Suppressor macrophage treated with lipopolysaccharide for 1 hour (primary cell): ENCODE data around the gene WNT4.

Experiments used
- DNase-seq, 3 donors: peaks; one replicate each; pipeline ENCODE4 v3.0.0-alpha.2; 2020 to 2022

The WNT4 gene

DNA sequence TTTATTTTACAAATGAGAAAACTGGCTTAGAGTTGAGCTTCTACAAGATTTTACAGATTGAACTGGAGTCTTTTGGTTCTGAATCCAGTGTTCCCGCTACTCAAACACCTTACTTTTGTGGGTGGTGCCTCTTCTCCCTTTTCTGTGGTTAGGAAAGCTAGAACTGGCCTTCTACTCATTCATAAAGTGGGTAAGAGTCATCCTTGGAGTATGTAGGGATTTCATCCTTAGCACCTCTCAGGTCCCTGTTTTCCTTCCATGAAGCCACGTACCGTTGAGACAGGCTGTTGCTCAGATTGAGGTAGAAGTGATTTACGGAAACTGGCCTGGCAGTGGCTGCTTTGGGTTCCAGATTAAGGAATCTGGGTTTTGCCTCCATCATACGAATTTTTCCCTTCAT is 35.8 kb downstream of the WNT4 start:
- DNase-seq: no peak

DNA sequence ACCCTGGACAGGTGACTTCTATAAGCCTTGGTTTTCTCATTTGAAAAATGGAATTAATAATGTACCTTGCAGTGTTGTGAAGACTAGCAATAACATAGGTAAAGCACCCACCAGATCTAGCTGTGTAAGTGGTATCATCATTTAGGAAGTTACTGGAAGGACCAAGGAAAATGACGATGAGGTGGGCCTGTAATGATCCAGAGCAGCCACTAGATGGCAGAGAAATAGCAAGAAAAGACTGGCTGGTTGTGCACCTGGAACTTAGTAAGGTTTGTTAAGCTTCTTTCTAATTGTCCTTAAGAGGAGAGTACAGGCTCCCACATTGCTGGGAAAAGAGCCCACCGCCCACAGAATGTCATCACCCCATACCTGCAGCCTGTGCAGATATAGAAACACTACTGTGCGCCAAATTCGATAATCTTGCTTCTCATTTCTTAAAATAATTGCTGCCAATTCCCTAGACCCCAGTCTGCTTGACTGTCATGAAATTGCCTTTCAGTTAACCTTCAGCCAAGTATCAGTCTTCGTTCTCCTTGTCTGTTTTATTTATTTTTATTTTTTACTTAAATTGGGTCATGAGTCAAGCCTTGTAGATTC is 37.2 kb downstream of the WNT4 start:
- peak; percentile 46 to 61 (median 54) for DNase-seq

DNA sequence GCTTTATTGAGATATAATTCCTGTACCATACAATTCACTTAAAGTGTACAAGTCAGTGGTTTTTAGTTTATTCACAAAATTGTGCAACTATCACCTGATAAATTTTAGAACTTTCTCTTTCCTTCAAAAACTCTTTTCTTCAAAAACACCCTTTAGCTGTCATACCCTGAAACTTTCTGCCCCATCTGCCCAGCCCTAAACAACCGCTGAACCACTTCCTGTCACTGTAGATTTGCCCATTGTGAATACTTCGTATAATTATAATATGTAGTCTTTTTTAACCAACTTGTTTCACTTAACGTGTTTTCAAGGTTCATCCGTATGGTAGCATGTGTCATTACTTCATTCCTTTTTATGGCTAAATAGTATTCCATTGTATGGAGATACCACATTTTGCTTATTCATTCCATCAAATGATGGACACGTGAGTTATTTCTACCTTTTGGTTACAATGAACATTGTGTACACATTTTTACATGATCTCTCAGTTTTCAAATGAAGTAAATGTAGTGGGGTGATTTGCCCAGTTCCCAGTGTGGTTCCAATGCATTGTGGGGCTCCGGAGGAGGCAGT is 37.9 kb downstream of the WNT4 start:
- no peak for DNase-seq

DNA sequence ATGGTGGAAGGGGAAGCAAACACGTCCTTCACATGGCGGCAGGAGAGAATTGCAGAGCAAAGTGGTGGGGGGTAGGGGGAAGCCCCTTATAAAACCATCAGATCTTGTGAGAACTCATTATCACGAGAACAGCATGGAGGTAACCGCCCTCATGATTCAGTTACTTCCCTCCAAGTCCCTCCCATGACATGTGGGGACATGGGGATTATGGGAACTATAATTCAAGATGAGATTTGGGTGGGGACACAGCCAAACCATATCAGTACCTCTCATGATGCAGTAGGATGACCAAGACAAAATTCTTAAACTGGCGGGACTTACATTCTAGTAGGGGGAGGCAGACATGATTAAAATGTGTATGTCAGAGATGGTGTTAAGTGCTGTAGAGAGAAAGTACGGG is 38.8 kb downstream of the WNT4 start:
- DNase-seq: peak in 2 of 3 donors; percentile 11

DNA sequence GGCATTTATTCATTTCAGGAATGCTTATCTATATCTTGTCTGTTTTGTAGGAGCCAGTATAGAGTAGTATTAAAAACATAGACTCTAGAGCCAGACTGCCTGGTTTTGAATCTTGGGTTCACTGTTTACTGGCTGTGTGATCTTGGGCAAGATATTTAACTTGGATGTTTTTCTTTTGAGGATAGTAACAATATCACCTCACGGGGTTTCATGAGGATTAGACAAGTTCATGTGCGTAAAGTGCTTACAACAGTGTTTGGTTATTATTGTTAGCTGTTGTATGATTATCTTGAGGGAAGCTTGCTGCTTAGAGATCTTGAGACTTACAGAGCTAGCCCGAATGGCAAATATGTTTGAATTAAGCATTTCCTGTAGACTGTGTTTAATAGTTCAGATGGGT is 40.2 kb downstream of the WNT4 start:
- DNase-seq: no peak

DNA sequence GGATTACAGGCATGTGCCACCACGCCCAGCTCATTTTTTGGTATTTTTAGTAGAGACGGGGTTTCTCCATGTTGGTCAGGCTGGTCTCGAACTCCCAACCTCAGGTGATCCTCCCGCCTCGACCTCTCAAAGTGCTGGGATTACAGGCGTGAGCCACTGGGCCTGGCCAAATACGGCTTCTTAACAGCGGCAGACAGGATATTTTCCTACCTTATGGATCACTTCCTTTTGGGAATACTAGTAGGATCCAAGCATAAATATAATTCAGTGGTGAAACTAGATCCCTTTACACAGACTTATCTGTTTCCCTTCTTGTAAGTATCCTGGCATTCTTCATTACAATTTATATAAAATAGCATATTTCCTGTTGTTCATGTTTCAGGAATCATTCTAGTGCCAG is 40.9 kb downstream of the WNT4 start:
- no peak for DNase-seq

DNA sequence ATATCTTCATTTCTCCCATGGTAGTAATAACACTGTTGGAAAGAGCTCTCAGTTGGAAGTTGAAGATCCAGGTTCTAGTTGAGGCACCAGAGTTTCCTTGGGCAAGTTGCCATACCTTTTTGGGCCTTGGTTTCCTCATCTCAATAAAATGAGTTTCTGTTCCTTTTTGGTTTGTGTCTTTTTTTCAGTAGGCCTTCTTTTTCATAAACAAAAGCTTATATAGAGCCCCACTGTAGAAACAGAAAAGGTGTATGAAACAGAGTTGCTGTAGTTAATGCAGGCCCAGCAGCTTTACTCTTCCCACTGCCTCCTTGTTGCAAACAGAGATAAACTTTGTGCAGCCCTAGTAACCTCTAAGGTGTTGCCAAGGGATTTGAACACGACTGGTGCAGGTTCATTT is 41.7 kb downstream of the WNT4 start:
- no peak for DNase-seq

DNA sequence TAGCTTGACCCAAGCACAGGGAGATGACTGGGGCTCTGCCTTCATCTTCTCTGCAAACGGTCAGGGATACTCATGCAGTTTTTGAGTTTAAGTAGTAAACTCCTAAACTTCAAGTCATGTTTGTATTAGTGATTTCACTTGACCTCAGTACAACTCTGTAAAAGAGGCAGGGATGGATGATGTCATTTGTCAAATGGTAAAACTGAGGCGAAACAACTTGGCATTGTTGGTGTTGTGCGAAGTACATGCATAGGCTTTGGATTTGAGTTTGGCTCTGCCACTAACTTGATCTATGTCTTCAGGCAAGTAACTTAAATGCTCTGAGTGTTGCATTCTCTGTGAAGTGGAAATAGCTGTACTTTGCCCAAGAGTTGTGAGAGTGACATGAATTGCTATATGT is 42.7 kb downstream of the WNT4 start:
- no peak for DNase-seq

DNA sequence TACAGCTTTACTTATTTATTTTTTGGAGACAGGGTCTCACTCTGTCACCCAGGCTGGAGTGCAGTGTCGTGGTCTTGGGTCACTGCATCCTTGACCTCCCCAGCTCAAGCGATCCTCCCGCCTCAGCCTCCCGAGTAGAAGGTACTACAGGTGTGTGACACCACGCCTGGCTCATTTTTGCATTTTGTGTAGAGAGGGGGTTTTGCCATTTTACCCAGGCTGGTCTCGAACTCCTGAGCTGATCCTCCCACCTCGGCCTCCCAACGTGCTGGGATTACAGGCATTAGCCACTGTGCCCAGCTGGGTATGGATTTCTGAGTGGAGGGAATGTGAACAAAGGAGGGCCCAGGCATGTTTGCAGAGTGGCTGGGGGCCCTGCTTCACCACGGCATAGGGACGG is 44.1 kb downstream of the WNT4 start:
- no peak for DNase-seq

DNA sequence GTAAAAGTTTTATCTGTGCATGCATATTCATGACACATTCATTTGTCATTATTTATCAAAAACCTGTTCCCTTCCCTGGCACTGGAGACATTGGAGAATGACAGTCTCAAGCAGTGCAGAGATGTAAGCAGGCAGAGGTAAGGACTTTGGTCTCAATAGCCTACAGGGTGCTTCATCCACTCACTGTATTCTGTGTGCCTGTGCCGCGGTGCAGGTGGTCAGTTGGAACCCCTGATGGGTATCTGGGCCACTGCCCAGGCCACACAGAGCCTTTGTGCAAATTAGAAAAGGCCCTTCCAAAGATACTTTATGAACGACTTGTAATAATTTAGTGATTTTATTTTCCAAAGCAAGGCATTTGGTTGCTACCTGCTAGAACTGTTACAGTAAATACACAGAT is 46.4 kb downstream of the WNT4 start:
- no peak for DNase-seq

DNA sequence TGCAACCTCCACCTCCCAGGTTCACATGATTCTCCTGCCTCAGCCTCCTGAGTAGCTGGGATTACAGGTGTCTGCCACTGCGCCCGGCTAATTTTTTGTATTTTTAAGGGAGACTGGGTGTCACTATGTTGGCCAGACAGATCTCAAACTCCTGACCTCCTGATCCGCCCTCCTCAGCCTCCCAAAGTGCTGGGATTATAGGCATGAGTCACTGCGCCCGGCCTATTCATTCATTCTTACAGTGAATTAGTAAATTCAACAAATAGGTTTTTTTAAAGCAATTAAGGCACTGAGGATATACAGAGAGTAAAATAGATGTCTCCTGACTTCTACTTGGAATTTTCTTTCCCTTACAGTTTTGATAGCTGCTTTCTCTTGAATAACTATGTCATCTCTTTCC is 46.9 kb downstream of the WNT4 start:
- no peak for DNase-seq

DNA sequence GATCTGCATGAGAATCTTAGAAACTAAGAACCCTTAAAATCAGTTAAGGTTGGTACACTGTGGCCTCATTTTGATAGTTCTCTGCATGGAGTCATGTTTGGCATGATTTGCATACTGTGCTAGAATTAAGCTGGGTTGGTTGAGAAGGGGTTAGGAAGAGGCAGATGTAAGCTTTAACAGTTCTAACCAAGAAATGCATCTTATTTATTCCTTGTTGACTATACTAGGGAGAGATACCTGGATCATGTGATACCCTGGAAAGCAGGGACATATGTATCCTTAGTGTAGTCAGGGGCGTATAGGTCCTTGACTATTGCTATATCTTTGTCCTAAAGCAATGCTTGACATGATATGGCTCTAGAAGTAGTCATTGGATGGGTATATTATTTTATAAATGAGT is 49.4 kb downstream of the WNT4 start:
- no peak for DNase-seq

DNA sequence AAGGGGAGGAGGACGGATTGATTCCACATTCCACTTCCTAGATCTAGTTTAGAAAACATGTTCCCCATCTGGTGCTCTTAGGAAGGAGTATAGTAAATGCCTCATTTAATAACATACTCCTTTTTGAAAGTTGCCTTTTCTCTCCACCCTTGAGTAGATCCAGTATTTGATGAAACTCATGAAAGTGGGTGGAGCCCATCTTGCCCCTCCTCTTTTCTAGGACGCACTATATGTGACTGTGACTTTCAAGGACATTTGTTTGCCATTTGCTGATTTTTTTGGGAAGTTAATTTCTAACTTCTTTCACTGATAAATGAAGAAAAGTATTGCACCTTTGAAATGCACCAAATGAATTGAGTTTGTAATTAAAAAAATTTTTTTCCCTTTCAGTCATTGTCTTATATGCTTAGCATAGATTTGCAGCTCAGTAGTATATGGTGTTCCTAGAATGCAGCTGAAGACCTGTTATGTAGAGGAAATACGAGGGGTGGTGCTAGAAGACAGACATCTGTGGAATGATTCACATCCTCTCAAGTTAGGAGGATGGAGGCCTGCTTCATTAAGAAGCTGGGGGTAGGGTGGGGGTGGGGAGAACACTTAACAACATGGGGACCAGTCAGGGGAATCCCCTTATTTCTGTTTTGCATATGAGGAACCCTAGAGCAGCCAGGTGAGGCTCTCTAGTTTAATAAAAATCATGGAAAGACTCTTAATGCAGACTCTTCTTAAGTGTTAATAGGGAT is 50.7 kb downstream of the WNT4 start:
- peak; percentile 63 to 67 (median 65) for DNase-seq

DNA sequence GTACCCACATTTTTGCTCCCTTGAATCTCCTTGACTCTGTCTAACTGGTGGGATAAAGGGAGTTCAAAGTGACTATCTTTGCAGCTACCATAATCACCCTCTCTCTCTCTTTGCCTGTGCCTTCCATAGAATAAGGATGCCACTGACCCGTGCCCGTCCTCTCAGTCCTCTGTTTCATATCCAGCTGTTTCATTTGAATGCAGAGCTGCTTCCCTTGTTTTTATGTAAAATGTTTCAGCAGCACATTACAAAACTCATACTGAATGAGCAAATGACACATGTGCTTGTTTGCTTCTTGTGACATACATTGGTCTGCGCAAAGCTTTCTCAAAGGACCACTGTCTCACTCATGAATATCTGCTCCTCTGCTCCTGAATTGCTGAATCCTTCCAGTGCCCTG is 52.0 kb downstream of the WNT4 start:
- DNase-seq: peak; percentile 11 to 42 (median 33)

DNA sequence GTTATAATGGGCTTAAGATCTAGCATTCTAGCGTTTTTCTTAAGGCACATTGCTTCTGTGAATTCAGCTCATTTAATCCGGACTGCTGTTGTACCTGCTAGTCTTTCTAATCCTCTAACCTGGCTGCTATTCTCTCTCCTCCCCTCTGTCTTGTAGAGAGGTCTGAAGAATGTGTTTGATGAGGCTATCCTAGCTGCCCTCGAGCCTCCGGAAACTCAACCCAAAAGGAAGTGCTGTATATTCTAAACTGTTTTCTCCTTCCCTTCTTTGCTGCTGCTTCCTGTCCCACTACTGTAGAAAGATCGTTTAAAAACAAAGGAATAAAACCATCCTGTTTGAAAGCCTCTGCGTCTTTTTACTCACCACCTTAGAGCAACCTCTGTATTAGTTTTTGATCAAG is 53.1 kb downstream of the WNT4 start:
- DNase-seq: no peak

DNA sequence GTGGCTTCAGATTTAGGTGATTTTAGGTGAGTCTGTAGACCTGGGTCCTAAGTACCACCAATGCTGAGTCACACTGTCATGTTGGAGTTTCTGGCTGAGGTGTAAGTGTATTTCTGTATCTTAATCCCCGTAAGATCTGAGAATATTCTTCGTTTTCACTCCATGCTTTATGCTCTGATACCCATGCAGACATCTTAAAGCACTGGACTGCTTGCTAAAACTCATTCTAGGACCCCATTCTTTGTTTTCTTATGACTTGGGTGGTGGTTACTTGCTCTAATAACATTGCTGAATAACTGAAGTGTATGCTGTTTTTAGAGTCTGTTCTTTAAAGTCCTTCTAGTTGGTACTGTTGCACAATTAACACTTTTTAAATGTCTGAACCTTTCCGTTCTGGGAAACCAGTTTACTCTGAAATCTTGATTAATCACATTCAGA is 53.7 kb downstream of the WNT4 start:
- no peak for DNase-seq

DNA sequence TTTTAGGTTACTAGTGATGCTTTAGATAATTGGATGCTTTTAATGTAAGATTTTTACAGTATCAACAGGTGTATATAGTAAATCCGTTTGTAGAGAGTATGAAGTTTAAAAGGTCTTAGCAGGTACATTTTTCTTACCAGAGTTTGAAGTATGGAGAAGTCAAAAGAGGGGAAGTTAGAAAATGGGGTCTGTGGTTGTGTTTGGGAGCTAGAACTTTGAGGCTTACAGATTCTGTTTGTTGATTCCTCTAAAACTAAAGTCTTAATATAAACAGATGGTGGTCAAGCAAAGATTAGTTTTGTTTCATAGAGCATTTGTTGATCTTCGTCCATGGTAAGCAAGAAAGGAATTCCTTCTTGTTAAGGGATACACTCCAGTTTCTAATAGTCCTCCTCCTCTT is 54.6 kb downstream of the WNT4 start:
- no peak for DNase-seq

DNA sequence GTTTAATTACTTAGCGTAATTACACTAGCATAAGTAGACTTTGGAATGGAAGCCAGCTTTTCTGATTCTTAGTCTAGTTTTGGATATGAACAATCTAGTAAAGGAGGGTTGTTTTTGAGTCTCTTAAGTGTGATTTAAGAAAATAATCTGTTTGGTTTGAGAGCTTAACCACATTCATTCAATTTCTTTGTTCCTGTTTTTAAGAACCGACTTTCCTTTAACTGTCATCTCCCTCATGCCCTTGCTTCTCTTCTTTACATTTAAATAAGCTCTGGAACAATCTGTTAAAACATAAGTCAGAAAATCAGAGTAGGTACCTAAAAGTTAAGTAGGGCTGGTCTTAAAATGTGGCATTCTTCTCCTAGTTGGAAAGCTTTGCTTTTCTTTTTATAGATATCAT is 62.7 kb downstream of the WNT4 start:
- DNase-seq: no peak

DNA sequence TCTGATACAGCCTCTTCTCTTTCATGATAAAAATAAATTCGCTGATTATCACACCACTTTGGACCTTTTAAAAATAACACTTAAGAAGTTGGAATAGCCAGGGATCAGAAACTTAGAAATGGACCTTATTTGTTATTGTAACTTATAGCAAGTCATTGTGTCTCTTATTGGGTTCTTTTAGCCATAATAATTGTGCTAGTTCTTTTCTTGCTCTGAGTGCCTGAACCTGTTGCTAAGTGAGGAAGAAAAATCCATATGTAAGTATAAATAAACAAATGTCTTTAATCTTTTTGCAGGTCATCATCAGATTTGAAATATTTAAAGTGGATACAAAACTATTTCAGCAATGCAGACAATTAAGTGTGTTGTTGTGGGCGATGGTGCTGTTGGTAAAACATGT is 64.8 kb downstream of the WNT4 start:
- no peak for DNase-seq

DNA sequence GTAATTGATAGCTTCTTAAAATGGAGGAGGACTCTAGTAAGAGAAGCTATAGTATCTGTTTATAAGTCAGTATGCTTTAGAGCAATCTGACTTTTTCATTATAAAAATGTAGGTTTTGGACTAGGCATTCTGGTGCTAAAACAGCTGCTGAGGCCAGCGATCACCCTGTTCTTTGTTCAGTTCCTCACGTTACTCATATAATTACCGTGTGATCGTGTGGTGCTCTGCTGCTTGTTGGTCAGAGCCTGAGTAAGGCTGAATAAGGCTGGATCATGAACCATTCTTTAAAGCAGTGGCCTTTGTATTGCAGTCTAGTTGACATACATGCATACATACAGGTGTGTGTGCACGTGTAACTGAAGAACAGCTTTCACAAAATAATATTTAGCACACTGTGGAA is 65.2 kb downstream of the WNT4 start:
- peak; percentile 43 to 57 (median 47) for DNase-seq

DNA sequence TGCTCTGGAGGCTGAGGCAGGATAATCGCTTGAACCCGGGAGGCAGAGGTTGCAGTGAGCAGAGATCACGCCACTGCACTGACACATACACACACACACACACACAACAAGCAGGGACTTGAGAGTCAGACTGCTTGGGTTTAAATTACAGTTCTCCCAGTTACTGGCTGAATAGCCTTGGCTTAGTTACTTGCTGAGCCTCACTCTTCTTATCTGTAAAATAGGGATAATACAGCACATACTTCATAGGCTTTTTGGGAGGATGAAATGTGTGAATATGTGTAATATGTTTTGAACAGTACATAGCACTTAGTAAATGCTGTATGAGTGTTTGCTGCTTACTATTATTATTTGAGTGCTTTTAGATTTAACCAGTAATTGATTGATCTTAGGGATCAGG is 66.6 kb downstream of the WNT4 start:
- DNase-seq: no peak

DNA sequence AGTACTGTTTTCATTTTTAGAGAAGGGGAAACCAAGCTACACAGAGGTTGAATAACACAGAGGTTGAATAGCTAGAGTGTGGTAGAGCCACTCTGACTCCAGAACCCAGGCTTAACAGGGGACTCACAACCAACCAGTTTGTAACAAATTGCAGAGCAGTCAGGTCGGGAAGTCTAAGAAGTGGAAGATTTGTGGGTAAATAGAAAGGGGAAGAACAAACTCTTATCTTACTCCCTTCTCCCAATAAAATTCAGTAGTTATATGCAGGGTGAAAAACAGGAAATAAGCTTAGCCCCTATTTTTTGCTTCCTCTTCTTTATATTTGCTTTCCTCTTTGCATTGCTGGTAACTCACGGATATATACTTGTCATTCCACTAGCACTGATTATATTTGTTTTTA is 67.2 kb downstream of the WNT4 start:
- peak; percentile 23 to 60 (median 59) for DNase-seq

DNA sequence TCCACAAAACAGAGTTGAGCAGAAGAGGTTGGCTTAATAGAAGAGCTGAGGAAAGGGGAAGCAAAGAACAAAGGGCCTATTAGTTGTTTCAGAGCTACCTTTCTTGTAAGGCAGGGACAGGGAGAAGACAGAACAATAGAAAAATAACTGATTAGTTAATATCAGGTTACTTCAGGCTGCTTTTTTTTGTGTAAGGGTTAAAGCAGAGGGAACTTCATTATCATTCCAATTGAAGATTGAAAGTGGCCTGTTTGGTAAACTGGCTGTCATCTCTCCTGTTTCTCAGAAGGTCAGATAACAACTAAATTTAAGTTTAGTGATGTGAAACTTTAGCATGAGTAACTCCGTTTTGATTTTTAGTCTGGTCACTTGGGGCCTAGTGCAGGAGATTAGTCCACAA is 68.1 kb downstream of the WNT4 start:
- DNase-seq: peak in 2 of 3 donors; percentile 24 to 39

DNA sequence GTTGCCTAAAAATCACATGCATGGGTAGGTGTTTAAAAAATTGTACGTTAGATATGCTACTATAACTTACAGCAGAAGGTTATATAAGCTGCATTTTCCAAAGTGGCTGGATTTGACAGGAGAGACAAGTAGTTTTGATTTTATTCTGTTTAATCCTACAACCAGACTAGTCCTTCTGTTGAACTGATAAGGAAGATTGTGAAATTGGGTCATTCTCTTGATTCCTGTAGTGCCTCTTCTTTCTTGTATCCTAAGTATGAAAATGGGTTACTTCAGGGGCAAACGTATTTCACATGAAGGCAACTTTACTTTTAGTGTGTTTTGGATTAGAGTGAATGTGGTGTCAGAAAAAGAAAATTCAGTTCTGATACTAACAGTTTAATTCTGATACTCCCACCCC is 71.4 kb downstream of the WNT4 start:
- DNase-seq: no peak
